MM.1S (cell line): Measurements from ENCODE around the gene CA10.

ENCODE experiments used
- DNase-seq: peaks from one replicate; pipeline ENCODE4 v3.0.0-alpha.2; 2015
- H2AFZ ChIP-seq: fragments of 300-600 bp; sonication (generic); 2 replicates; pipeline ENCODE4 v1.6.0; 2016; ENCODE audit warnings: antibody characterized with exemption, low read length
- H3F3A ChIP-seq: fragments of 300-600 bp; sonication (generic); 2 replicates; pipeline ENCODE4 v1.6.1; 2016; ENCODE audit warnings: mild to moderate bottlenecking, antibody characterized with exemption, low read length, moderate library complexity, mixed read lengths; ENCODE audit not compliant: insufficient read depth
- H3K27ac ChIP-seq: fragments of 300-600 bp; sonication (generic); 2 replicates; pipeline ENCODE4 v1.5.1; 2016; ENCODE audit warnings: mild to moderate bottlenecking, low read length
- H3K27me3 ChIP-seq: fragments of 300-600 bp; sonication (generic); replicated peaks from 2 replicates; pipeline ENCODE4 v1.6.0; 2016; ENCODE audit warnings: low read length; ENCODE audit not compliant: insufficient read depth
- H3K36me3 ChIP-seq: fragments of 300-600 bp; sonication (generic); replicated peaks from 2 replicates; pipeline ENCODE4 v1.6.1; 2016; ENCODE audit warnings: mild to moderate bottlenecking, low read length, mixed read lengths; ENCODE audit not compliant: insufficient read depth
- H3K4me1 ChIP-seq: fragments of 300-600 bp; sonication (generic); 2 replicates; pipeline ENCODE4 v1.6.1; 2016; ENCODE audit warnings: low read length, mixed read lengths
- H3K4me2 ChIP-seq: fragments of 300-600 bp; sonication (generic); 2 replicates; pipeline ENCODE4 v1.6.0; 2016; ENCODE audit warnings: low read depth, low read length
- H3K4me3 ChIP-seq: fragments of 300-600 bp; sonication (generic); 2 replicates; pipeline ENCODE4 v1.5.1; 2016; ENCODE audit warnings: low read length, mixed read lengths
- H3K79me2 ChIP-seq: fragments of 300-600 bp; sonication (generic); 2 replicates; pipeline ENCODE4 v1.6.1; 2016; ENCODE audit warnings: mixed run types, low read length, mixed read lengths
- H3K9ac ChIP-seq: fragments of 300-600 bp; sonication (generic); 2 replicates; pipeline ENCODE4 v1.6.1; 2016; ENCODE audit warnings: low read length, mixed read lengths
- H3K9me2 ChIP-seq: fragments of 300-600 bp; sonication (generic); replicated peaks from 2 replicates; pipeline ENCODE4 v1.6.1; 2016; ENCODE audit warnings: mild to moderate bottlenecking, low read length, mixed read lengths; ENCODE audit not compliant: insufficient read depth
- H3K9me3 ChIP-seq: fragments of 300-600 bp; sonication (generic); replicated peaks from 2 replicates; pipeline ENCODE4 v1.6.1; 2016; ENCODE audit warnings: mild to moderate bottlenecking, low read length, mixed read lengths; ENCODE audit not compliant: insufficient read depth
- H4K20me1 ChIP-seq: fragments of 300-600 bp; sonication (generic); 2 replicates; pipeline ENCODE4 v1.6.1; 2016; ENCODE audit warnings: mild to moderate bottlenecking, low read length, moderate library complexity, mixed read lengths; ENCODE audit not compliant: insufficient read depth
- EZH2 ChIP-seq: fragments of 300-600 bp; sonication (generic); optimal IDR thresholded peaks from 2 replicates; pipeline ENCODE3; 2017; ENCODE audit warnings: low read depth, mild to moderate bottlenecking, antibody characterized with exemption, low read length, mixed read lengths
- EZH2phosphoT487 ChIP-seq: fragments of 300-600 bp; sonication (generic); IDR thresholded peaks from 2 replicates; pipeline ENCODE4 v1.6.1; 2018; ENCODE audit warnings: antibody characterized with exemption, low read length
- TF ChIP-seq, protein P1 (sequence below): fragments of 300-600 bp; sonication (generic); IDR thresholded peaks from 2 replicates; pipeline ENCODE4 v1.5.1; 2016; ENCODE audit warnings: antibody characterized with exemption, low read length, mixed read lengths

CA10 gene

GRCh38 chr17:51830451-51830850 lies 328.1 kb downstream of the CA10 start:
- Histone ChIP-seq H3K79me2 (no peaks in the 10 kb centered on the region), H4K20me1 (no peaks in the 10 kb centered on the region), H3K27me3 (no peaks in the 10 kb centered on the region), H3K4me2 (no peak overlapping the region), H3K4me1 (no peaks in the 10 kb centered on the region), H3K36me3 (no peaks in the 10 kb centered on the region), H3K9ac (no peak overlapping the region), H3K27ac (no peak overlapping the region), H3K9me2 (no peaks in the 10 kb centered on the region), H3K9me3 (no peaks in the 10 kb centered on the region), H3F3A (no peaks in the 10 kb centered on the region), H3K4me3 (no peak overlapping the region), H2AFZ (no peak overlapping the region)
- TF ChIP-seq, protein P1, sequence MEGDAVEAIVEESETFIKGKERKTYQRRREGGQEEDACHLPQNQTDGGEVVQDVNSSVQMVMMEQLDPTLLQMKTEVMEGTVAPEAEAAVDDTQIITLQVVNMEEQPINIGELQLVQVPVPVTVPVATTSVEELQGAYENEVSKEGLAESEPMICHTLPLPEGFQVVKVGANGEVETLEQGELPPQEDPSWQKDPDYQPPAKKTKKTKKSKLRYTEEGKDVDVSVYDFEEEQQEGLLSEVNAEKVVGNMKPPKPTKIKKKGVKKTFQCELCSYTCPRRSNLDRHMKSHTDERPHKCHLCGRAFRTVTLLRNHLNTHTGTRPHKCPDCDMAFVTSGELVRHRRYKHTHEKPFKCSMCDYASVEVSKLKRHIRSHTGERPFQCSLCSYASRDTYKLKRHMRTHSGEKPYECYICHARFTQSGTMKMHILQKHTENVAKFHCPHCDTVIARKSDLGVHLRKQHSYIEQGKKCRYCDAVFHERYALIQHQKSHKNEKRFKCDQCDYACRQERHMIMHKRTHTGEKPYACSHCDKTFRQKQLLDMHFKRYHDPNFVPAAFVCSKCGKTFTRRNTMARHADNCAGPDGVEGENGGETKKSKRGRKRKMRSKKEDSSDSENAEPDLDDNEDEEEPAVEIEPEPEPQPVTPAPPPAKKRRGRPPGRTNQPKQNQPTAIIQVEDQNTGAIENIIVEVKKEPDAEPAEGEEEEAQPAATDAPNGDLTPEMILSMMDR: no peak
- TF ChIP-seq EZH2: no peak
- TF ChIP-seq EZH2phosphoT487: no peak
- DNase-seq: no peak

GRCh38 chr17:51828901-51829300 lies 329.6 kb downstream of the CA10 start:
- no peaks in the 10 kb centered on the region for H4K20me1 ChIP-seq
- H3K27me3 ChIP-seq: no peaks in the 10 kb centered on the region
- H3K9me3 ChIP-seq: no peaks in the 10 kb centered on the region
- H3K9me2 ChIP-seq: no peaks in the 10 kb centered on the region
- no peaks in the 10 kb centered on the region for H3K4me1 ChIP-seq
- H3F3A ChIP-seq: no peaks in the 10 kb centered on the region
- H3K79me2 ChIP-seq: no peaks in the 10 kb centered on the region
- H3K9ac ChIP-seq: no peak overlapping the region
- no peak overlapping the region for H3K4me2 ChIP-seq
- no peak for DNase-seq
- no peak overlapping the region for H2AFZ ChIP-seq
- no peaks in the 10 kb centered on the region for H3K36me3 ChIP-seq
- no peak for TF ChIP-seq EZH2
- TF ChIP-seq EZH2phosphoT487: no peak
- TF ChIP-seq, protein P1: no peak
- no peak overlapping the region for H3K4me3 ChIP-seq
- H3K27ac ChIP-seq: no peak overlapping the region

DNA sequence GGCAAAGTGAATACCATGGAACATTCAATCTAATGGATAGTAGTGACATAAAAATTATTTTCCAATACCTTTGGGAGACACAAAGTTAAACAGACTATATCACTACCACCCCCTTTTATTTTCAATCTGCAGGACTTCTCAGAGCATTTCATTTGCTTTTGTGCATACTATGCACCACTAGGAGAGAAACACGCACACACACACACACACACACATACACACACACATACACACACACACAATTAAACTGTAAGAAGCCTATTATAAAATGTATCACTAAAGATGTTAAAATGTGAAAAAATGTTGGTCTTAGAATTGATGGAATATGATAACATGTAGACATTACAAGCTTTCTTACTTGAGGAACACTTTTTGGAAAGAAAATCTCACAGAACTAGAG lies 331.4 kb downstream of the CA10 start:
- Histone ChIP-seq H3K79me2 (no peaks in the 10 kb centered on the region), H3K9me3 (no peaks in the 10 kb centered on the region), H3K4me2 (no peak overlapping the region), H3K4me1 (no peaks in the 10 kb centered on the region), H4K20me1 (no peaks in the 10 kb centered on the region), H3F3A (no peaks in the 10 kb centered on the region), H3K27ac (no peak overlapping the region), H3K9me2 (no peaks in the 10 kb centered on the region), H3K9ac (no peak overlapping the region), H2AFZ (no peak overlapping the region), H3K4me3 (no peak overlapping the region), H3K27me3 (no peaks in the 10 kb centered on the region), H3K36me3 (no peaks in the 10 kb centered on the region)
- no peak for DNase-seq
- TF ChIP-seq EZH2phosphoT487 (no peak), EZH2 (no peak)
- TF ChIP-seq, protein P1: no peak
